Peyer's patch (tissue), 4 donors: Measurements from ENCODE around the gene PRADC1. TPM values are rescaled to one million over a fixed set of nuclear protein-coding genes. Genes with fewer than 3 reads are reported as not detected.

ENCODE experiments used
- total RNA-seq, 4 donors: library from RNA; depleted of rRNA; stranded (reverse); fragments of >200 nt; gene quantifications; one replicate each; pipeline ENCODE4 v1.1.0, GENCODE V29; 2016

The PRADC1 gene
- total RNA-seq, 4 donors from 2014 or later = 30.5 to 69.9 (median 41.4) TPM

Other genes starting within 250 kb of the PRADC1 start
- 10 to 100 TPM; 22.9 to 55.4 (median 41.2) TPM for gene SFXN5, start 161.5 kb downstream of the PRADC1 start, total RNA-seq
- 10 to 100 TPM in 1 of 4 donors, 1 to 10 TPM in 3; 5.1 to 10.7 (median 9.3) TPM for gene RAB11FIP5, start 120.3 kb downstream of the PRADC1 start, total RNA-seq
- gene NOTO, start 30.7 kb downstream of the PRADC1 start, total RNA-seq = not detected
- gene SMYD5, start 19.0 kb downstream of the PRADC1 start, total RNA-seq = 10 to 100 TPM in 3 of 4 donors, 1 to 10 TPM in 1; 5.1 to 46.2 (median 15.6) TPM
- 100 to 1,000 TPM in 2 of 4 donors, 10 to 100 TPM in 2; 83.5 to 131 (median 95.6) TPM for gene CCT7, start 1.1 kb upstream of the PRADC1 start, total RNA-seq
- gene FBXO41, start 51.2 kb upstream of the PRADC1 start, total RNA-seq = 10 to 100 TPM in 1 of 4 donors, 1 to 10 TPM in 3; 1.8 to 12.4 (median 5.7) TPM
- not detected for gene EGR4, start 60.3 kb upstream of the PRADC1 start, total RNA-seq
- 10 to 100 TPM; 22.9 to 98.2 (median 44.9) TPM for gene ALMS1, start 152.6 kb upstream of the PRADC1 start, total RNA-seq